UCSD-AML1 (cell line): Measurements from ENCODE around the gene TMPRSS2.

ENCODE experiments used
- DNase-seq: peaks from one replicate; lab custom pipeline; 2025; ENCODE audit not compliant: unreplicated experiment; lab: John Stamatoyannopoulos, UW

The TMPRSS2 gene

DNA sequence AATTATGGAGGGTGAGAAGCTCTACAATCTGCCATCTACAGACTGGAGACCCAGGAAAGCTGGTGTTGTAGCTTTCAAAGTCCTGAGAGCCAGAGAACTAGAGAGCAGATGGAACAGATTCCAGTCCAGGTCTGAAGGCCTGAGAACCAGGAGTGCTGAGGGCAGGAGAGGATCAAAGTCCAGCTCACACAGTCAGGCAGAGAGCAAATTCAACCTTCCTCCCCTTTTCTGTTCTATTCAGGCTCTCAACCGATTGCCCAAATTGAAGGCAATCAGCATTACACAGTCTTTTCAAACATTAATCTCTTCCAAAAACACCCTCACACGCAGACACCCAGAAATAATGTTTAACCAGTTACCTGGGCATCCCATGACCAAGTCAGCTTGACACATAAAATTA is 2.5 kb upstream of the TMPRSS2 start:
- no peak for DNase-seq

DNA sequence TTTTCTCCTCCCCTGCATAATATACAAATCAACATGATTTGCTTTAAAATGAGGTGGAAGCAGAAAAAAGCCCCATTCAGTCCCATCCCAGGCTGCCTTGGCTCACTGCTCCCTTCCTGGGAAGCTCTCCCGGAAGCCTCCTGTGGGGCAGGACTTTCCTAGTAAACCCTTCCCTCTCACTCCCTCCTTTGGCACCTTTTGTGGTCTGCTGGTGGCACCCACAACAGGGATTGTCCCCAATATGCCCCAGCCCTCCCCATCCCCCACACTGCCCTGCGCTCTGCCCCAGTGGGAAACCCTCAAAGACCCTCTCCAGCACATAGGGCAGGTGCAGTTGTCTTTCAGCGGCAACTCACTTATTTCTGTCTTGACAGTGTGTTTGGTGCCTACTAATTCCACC is 1.8 kb upstream of the TMPRSS2 start:
- no peak for DNase-seq

DNA sequence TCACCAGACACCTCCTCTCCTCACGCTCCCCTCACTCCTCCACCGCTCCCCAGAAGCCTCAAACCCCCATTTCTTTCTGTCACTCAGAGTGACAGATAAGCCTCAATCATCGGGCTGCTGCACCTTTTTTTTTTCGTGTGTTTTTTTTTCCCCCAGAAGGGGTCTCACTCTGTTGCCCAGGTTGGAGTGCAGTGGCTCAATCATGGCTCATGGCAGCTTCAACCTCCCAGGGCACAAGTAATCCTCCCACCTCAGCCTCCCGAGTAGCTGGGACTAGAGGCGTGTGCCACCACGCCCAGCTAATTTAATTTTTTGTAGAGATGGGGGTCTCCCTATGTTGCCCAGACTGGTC is 1.2 kb upstream of the TMPRSS2 start:
- no peak for DNase-seq

DNA sequence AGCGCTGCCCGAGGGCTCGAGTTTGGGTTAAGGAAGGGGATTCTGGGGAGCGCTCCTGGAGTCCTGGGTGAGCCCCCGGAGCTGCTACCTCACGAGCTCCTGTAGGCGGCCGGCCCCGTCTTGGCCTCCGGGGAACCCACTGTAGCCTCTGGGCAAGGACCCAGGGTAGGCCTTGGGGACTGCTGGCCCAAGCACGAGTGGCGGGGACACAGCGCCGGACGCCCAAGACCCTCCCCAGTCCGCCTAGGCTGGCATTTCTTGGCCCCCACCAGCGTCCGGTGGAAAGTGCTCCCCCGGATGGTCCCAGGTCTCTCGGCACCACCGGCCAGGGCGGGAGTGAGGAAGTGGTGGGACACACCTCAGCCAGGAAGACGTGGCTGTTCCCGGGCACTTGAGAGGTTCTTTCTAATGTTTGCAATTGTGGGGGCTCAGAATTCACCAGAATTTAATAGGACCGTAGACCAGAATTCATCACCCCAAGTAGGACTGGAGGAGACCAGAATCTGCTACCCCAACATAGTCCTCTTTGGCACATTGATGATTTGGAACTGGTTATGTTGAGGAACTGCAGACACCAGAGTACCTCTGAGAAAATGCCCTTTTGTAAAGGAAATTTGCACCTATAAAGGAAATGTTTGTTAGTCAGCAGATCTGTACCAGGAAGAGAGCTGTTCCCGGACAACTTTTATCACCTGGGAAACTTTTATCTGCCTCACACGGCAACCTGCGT is 622 bp upstream of the TMPRSS2 start:
- no peak for DNase-seq

DNA sequence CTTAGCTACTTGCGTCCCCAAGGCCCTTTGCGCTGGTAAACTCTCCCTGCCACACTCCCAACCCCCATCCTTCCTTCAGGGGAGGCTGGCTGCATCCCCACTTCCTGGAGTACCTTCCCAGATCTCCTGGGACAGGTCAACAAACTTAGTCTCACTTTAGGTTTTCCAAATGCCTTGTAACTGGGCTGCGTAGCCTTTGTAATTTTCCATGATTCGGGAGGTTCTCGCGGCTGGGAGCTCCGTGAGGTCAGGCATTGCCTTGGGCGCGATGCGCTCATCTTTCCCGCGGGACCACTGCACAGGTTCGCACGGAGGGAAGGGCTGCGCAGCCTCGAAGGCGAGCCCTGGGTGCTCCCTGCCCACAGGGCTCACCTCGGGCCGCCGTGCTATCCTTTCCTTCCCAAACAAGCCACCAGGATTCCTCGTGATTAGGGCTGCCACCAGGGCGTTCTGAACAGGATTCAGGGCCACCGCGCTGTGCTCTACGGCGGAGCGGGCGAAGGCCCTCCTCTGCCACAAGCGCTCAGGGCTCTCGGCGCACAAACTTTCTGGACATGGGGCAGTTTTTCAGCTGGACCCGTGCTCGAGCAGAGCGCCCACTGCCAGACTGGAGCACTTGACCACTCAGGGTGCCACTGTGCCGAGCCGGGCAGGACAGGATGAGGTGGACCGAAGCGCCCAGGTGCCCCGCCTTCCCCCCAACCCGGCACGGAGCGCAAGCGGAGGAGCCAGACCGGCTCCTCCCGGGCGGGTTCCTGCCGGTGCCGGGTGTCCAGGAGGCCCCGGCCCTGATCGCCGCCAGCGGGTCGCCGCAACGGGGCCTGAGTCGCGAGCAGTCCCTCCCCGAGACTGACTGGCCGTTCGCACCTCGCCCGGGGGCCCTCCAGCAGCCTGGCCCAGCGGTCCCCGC is 1.1 kb downstream of the TMPRSS2 start:
- DNase-seq, result no peak

DNA sequence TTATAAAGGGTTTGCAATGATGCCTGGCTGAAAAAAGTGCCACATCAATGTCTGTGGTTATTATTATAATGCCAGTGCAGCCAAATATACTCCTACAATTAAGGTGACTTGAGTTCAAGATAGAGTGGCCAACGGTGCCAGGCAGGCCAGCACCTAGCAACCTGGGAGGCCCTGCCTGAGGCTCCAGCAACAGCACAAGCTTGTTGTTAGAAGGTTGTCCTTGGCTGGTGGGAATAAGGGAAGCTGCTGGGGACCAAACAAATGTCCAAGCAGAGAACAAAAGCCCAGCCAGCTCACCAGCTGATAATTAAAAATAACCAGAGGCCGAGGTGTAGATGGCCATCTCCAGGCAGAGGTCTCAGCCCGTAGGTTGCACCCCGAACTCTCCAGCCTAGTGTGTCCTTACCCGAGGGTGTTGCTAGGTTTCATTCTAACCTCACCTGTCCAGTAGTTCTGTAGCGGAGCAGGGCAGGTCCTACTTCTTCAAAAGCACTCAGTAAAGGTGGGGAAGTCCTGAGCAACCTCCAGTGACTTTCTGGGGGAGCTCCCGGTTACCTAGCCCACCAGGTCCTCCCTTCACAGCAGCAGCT is 1.9 kb downstream of the TMPRSS2 start:
- DNase-seq, result no peak

DNA sequence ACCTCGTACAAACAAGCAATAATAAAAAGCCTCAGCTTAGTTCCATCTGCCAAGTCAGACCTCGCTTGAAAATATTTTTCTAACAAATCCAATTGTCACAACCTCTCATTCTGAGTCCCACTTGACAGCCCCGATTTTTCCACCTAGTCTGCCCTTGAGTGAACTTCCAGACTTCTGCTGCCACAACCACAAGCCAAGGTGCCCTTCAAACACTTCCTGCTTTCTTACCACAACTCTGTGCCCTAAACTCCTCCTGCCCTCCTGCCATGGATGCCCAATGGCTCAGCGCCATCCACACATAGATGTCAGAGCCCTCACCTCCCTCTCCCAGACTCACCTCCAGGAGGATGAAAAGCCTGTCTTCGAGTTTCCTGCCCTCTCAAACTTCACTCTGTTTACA is 3.9 kb downstream of the TMPRSS2 start:
- no peak for DNase-seq

DNA sequence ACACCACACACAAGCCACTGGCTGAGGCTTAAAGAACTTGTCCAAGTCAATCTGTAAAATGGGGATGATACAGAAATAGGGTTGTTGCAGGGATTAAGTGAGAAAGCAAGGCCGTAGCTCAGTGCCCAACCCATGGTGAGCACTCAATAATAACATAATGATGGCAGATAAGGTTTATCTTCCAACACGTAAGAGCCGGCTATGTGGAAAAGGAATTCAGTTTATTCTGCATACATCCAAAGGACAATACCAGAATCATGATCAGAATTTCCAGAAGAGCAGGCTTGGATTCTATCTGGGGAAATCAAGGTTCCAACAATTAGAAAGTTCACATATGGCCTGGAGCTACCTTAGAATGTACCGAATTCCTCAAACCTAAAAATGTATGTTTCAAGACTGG is 4.6 kb downstream of the TMPRSS2 start:
- DNase-seq, result no peak

DNA sequence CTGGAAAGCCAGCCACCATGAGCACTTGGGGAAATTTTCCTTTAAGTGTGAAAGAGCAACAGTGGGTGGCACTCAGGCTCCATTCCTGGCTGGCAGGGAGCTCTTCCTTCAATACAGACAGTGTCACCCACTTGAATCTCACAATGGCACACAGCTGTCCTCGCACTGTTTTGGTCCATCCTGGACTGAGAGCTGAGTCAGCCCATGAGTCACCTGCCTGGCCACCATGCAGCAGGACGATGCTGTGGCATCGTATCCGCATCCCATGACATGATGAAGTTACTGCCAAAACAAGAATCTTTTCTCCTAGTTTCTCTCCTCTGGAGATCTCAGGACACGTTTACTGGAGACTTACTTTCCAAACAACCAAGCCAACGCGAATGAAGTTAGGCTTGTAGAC is 6.0 kb downstream of the TMPRSS2 start:
- no peak for DNase-seq

DNA sequence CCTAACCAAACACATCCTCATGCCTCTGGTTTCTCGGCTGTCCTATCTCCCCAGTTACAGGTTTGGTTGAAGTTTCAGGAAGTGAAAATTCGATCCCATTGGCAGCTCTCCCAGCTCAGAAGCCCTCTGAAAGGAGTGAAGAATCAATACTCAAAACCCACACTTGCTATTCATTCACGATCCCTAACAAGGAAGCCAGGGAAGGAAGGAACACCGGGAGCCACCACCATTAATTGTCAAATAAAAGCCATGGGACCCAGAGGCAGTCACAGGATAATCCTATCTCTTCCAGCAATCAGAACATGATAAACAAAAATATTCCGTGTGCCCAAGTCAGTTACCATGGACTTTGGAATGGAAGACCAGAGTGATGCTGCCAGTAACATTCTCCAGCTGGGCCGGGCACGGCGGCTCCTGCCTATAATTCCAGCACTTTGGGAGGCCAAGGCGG is 7.0 kb downstream of the TMPRSS2 start:
- no peak for DNase-seq

DNA sequence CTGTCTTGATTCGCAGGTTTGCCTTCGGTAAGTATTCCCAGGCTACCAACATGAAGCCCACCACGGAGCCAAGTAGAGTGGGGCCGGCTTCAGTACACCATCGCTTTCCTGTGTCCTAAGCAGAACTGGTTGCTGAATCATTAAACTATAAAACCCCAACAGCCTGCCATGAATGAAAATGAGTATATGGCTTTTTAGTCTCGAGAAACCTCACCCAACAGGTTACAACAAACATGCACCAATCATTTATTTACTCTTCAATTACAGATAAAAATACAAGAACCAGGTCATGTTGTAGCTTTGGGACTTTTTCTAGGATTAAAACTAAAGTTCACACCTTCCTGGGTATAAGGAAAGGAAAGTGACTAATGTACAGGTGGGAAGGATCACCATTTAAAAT is 7.6 kb downstream of the TMPRSS2 start:
- DNase-seq, result no peak

DNA sequence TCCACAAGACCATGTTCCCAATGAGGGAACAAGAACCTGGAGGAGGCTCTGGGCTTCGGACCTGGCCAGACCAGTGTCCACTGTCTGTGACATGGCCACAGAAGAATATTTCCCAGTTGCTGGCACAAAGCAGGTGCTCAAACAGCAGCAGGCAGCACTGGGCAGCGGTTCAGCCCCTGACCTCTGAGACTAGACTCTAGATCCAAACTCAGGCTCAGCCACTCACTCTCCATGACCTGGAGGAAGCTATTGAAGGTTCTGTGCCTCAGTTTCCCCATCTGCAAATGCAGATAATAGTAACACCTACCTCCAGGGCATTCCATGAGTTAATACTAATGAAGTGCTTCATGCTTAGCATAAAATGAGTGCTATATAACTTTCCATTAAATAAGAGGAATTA is 8.0 kb downstream of the TMPRSS2 start:
- no peak for DNase-seq

DNA sequence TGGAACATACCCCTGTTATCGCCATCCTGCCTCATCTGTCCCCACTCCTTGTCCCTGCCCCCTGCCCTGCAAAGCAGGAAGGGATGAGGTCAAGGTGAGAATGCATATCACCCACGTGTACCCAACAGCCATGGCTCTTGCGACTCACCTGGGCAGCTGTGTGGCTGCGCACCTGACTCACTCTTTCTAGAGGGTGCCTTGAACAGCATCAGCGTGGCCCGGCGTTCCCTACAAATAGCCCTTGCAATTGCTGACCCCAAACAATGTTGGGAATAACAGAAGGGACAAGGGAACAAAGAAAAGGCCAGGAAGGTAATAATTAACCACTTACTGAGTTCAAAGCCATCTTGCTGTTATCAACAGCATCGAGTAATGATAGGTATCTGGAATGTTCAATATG is 10.2 kb downstream of the TMPRSS2 start:
- no peak for DNase-seq

DNA sequence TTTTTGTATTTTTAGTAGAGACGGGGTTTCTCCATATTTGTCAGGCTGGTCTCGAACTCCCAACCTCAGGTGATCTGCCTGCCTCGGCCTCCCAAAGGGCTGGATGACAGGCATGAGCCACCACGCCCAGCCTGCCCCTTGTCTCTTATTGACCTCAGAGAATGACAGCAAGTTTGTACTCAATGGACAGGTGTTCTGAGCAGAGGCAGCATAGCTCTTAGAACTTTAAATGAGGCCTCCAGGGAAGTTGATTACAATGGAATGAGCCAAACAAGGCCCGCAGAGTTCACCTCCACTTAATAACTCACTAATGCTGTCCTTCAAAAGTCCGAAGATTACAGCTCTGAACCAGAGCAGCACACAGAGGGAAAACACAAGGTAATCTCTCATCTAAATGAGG is 10.9 kb downstream of the TMPRSS2 start:
- DNase-seq, result no peak

DNA sequence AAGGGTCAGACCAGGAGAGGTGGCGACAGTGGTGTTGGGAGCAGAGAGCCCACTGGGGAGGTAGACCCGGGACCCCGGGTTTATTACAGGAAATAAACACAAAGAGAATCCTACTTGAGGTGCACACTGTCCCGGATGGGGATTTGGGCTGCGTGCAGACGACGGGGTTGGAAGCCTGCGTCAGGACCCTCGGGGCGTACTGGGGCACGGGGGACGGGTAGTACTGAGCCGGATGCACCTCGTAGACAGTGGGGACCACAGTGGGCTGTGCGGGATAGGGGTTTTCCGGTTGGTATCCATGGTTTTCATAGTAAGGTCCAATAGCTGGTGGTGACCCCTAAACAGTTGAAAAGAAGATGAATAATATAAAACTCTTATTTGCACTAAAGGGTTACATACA is 13.7 kb downstream of the TMPRSS2 start:
- DNase-seq, result no peak

DNA sequence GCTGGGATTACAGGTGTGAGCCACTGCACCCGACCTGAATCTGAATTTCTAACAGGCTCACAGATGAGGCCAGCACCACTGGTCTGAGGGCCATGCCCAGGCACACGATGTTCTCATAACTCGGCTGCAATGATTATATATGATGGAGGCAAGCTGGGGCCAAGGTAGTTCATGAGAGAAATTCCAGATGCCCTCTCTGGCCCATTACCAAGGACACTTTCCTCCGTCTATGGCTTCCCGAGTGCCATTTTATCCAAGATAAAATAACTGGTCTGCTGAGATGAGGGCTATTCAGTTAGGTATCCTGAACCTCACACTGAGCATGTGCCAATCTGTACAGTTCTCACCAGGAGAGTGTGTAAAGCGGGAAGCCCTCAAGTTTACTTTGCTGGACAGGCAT is 16.5 kb downstream of the TMPRSS2 start:
- DNase-seq, result no peak

DNA sequence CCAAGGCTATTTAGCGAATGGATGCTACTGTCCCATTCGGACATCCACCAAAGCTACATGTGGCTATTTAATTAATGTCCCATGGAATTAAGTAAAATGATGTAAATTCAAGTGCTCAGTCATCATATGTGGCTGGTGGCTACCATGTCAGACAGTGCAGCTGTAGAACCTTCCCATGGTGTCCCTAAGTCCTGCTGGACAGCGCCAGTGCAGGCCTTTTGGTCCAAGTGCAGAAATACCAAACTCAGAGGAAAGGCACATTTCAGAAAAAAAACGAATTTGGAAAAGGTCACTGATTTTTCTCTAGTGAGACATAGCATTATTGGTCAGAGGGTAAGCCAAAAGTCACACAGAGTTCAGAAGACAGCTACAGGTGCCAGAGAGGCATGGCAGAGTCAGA is 17.6 kb downstream of the TMPRSS2 start:
- DNase-seq, result no peak

DNA sequence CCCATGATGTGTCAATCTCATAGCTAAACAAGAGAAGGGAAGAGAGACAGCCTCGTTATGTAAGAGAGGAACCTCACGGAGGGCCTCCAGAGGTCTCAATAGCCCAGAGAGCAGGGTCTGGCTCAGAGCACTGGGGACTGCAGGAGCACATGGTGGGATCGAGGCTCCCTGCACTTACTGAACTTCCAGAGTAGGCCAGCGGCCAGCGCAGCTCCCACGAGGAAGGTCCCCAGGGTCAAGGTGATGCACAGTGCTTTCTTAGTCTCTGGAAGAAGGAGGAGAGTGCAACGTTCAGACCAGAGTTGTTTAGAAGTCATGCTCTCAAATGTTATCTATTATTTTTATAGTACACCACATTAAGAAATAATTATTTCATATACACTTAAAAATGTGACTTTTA is 18.6 kb downstream of the TMPRSS2 start:
- no peak for DNase-seq

DNA sequence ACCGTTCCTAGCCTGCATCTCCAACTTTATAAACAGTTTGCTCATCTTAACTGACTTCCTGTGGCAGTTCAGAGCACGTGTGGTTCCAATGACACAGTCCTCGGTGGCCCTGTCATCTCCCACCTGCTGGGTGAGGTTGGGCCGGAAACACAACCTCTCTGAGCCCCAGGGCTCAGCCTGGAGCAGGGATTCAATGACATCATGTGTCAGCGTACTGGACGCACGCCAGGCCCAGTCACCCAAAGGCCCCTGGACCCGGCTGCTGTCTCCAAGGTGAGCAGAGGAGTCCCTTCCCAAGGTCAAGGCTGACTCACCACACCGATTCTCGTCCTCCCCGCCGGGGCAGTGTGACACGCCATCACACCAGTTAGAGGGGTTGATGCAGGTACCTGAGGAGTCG is 19.9 kb downstream of the TMPRSS2 start:
- DNase-seq, result no peak

DNA sequence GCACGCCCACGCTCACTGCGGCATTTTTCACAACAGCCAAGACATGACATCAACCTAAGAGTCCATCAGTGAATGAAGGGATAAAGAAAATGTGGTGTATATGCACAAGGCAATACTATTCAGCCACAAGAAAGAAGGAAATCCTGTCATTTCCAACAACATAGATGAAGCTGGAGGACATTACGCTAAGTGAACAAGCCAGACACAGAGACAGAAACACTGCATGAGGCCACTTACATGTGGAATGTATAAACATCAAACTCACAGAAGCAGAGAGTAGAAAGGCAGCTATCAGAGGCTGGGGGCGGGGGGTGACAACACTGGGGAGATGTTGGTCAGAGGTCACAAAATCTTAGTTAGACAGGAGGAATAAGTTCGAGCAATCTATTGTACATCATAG is 20.9 kb downstream of the TMPRSS2 start:
- no peak for DNase-seq

DNA sequence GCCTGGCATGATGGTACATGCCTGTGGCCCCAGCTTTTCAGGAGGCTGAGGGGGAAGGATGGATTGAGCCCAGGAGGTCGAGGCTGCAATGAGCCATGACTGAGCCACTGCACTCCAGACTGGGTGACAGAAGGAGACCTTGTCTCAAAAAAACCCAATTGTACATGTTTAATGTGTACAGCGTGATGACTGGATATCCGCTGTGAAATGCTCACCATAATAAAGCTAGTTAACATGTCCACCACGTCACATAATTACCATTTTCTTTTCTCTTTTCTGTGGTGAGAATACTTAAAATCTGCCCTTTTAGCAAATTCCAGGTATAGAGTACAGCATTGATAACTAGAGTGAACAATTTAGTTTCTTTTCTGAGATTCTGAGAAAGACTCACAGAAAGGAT is 24.0 kb downstream of the TMPRSS2 start:
- DNase-seq, result no peak

DNA sequence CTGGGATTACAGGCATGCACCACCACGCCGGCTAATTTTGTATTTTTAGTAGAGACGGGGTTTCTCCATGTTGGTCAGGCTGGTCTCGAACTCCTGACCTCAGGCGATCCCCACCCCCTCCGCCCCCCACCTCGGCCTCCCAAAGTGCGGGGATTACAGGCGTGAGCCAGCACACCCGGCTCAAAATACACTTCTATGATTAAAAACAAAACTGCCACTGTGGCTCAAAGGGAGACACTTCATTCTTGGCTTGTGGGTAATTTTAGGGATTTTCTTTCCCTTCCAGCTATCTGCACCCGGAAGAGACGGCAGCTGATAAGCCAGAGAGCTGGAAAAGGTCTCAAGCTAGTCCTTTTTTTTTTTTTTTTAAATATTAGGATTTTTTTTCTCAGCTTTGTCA is 24.5 kb downstream of the TMPRSS2 start:
- DNase-seq, result no peak
